ENCODE data around the gene ZNF358. TPM values are rescaled to one million over a fixed set of nuclear protein-coding genes. Genes with fewer than 3 reads are reported as not detected.
A peak's percentile ranks its signal among the peaks of the same experiment; 100 is the strongest.

The ZNF358 gene
- total and polyA plus RNA-seq, 2 of the 13 experiments (the other 11 are each of a cell fraction or from before 2014, with no cell fraction given), result 9.1 to 37.0 TPM

DNA sequence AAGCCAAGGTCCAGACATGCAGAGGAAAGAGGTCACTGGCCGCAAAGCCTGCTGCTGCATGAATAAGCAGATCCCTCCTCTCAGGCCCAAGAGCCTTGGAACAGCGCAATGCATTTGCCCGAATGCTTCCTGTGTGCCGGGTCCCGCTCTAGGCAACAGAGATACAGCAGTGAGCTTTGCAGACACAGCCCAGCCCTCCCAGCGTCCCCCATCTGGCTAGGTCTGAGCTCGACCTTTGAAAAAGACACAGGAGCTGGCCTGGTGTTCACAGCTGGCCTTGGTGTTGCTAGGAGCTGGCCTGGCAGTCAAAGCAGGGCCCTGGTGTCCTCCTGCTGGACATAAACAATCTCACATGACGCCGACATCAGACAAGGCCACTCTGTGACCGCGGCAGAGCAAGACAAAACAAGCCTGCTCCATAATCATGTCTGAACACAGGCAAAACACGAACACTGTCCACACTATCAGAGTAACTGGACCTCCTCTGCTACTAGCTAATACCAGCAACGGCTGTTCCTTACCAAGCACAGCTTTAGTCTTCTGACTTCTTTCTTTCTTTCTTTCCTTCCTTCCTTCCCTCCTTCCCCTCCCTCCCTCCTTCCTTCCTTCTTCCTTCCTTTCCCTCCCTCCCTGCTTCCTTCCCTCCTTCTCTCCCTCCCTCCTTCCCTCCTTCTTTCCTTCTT is 21.3 kb upstream of the ZNF358 start (continued):
- TF ChIP-seq, protein P1, sequence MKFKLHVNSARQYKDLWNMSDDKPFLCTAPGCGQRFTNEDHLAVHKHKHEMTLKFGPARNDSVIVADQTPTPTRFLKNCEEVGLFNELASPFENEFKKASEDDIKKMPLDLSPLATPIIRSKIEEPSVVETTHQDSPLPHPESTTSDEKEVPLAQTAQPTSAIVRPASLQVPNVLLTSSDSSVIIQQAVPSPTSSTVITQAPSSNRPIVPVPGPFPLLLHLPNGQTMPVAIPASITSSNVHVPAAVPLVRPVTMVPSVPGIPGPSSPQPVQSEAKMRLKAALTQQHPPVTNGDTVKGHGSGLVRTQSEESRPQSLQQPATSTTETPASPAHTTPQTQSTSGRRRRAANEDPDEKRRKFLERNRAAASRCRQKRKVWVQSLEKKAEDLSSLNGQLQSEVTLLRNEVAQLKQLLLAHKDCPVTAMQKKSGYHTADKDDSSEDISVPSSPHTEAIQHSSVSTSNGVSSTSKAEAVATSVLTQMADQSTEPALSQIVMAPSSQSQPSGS (CRISPR knock-in tag; IDR thresholded peaks at IDR 0.05), result 0 out of 2 replicates have a peak, but pooled peaks have one; percentile 18
- TF ChIP-seq, protein P2, sequence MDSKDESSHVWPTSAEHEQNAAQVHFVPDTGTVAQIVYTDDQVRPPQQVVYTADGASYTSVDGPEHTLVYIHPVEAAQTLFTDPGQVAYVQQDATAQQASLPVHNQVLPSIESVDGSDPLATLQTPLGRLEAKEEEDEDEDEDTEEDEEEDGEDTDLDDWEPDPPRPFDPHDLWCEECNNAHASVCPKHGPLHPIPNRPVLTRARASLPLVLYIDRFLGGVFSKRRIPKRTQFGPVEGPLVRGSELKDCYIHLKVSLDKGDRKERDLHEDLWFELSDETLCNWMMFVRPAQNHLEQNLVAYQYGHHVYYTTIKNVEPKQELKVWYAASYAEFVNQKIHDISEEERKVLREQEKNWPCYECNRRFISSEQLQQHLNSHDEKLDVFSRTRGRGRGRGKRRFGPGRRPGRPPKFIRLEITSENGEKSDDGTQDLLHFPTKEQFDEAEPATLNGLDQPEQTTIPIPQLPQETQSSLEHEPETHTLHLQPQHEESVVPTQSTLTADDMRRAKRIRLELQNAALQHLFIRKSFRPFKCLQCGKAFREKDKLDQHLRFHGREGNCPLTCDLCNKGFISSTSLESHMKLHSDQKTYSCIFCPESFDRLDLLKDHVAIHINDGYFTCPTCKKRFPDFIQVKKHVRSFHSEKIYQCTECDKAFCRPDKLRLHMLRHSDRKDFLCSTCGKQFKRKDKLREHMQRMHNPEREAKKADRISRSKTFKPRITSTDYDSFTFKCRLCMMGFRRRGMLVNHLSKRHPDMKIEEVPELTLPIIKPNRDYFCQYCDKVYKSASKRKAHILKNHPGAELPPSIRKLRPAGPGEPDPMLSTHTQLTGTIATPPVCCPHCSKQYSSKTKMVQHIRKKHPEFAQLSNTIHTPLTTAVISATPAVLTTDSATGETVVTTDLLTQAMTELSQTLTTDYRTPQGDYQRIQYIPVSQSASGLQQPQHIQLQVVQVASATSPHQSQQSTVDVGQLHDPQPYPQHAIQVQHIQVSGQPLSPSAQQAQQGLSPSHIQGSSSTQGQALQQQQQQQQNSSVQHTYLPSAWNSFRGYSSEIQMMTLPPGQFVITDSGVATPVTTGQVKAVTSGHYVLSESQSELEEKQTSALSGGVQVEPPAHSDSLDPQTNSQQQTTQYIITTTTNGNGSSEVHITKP (CRISPR knock-in tag; IDR thresholded peaks at IDR 0.05; ENCODE audit: low read depth), result no peak
- TF ChIP-seq ZZZ3 (CRISPR knock-in tag; IDR thresholded peaks at IDR 0.05; ENCODE audit: borderline replicate concordance), result peak; percentile 51; the same call in 1 of the 2 replicates
- 0 out of 2 replicates have a peak, but pooled peaks have one; percentile 48 for TF ChIP-seq ZNF317 (CRISPR knock-in tag; IDR thresholded peaks at IDR 0.05)
- TF ChIP-seq ZNF17 (CRISPR knock-in tag; IDR thresholded peaks at IDR 0.05), result no peak
- TF ChIP-seq, protein P3, sequence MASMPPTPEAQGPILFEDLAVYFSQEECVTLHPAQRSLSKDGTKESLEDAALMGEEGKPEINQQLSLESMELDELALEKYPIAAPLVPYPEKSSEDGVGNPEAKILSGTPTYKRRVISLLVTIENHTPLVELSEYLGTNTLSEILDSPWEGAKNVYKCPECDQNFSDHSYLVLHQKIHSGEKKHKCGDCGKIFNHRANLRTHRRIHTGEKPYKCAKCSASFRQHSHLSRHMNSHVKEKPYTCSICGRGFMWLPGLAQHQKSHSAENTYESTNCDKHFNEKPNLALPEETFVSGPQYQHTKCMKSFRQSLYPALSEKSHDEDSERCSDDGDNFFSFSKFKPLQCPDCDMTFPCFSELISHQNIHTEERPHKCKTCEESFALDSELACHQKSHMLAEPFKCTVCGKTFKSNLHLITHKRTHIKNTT (CRISPR knock-in tag; IDR thresholded peaks at IDR 0.05), result no peak
- TF ChIP-seq, protein P4, sequence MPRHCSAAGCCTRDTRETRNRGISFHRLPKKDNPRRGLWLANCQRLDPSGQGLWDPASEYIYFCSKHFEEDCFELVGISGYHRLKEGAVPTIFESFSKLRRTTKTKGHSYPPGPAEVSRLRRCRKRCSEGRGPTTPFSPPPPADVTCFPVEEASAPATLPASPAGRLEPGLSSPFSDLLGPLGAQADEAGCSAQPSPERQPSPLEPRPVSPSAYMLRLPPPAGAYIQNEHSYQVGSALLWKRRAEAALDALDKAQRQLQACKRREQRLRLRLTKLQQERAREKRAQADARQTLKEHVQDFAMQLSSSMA (CRISPR knock-in tag; IDR thresholded peaks at IDR 0.05), result 0 out of 2 replicates have a peak, but pooled peaks have one; percentile 45
- TF ChIP-seq, protein P5, sequence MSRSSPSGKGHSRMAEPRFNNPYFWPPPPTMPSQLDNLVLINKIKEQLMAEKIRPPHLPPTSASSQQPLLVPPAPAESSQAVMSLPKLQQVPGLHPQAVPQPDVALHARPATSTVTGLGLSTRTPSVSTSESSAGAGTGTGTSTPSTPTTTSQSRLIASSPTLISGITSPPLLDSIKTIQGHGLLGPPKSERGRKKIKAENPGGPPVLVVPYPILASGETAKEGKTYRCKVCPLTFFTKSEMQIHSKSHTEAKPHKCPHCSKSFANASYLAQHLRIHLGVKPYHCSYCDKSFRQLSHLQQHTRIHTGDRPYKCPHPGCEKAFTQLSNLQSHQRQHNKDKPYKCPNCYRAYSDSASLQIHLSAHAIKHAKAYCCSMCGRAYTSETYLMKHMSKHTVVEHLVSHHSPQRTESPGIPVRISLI (CRISPR knock-in tag; IDR thresholded peaks at IDR 0.05; ENCODE audit: borderline replicate concordance), result peak; percentile 80; the same call in 1 of the 2 replicates
- no peak for TF ChIP-seq TCF7 (IDR thresholded peaks at IDR 0.05; ENCODE audit: low read depth)
- TF ChIP-seq IKZF1 (IDR thresholded peaks at IDR 0.05), result no peak
- no peak for TF ChIP-seq ZNF354B (CRISPR knock-in tag; IDR thresholded peaks at IDR 0.05)
- peak; percentile 23; the same call in 1 of the 2 replicates for TF ChIP-seq GFI1 (CRISPR knock-in tag; IDR thresholded peaks at IDR 0.05; ENCODE audit: borderline replicate concordance)
- no peak for TF ChIP-seq ZNF274 (CRISPR knock-in tag; IDR thresholded peaks at IDR 0.05)
- TF ChIP-seq, protein P6, sequence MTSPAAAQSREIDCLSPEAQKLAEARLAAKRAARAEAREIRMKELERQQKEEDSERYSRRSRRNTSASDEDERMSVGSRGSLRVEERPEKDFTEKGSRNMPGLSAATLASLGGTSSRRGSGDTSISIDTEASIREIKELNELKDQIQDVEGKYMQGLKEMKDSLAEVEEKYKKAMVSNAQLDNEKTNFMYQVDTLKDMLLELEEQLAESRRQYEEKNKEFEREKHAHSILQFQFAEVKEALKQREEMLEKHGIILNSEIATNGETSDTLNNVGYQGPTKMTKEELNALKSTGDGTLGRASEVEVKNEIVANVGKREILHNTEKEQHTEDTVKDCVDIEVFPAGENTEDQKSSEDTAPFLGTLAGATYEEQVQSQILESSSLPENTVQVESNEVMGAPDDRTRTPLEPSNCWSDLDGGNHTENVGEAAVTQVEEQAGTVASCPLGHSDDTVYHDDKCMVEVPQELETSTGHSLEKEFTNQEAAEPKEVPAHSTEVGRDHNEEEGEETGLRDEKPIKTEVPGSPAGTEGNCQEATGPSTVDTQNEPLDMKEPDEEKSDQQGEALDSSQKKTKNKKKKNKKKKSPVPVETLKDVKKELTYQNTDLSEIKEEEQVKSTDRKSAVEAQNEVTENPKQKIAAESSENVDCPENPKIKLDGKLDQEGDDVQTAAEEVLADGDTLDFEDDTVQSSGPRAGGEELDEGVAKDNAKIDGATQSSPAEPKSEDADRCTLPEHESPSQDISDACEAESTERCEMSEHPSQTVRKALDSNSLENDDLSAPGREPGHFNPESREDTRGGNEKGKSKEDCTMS (CRISPR knock-in tag; conservative IDR thresholded peaks at IDR 0.05), result no peak
- peak; percentile 38; the same call in 1 of the 2 replicates for TF ChIP-seq HNF4A (CRISPR knock-in tag; IDR thresholded peaks at IDR 0.05)
- TF ChIP-seq ELF3 (CRISPR knock-in tag; IDR thresholded peaks at IDR 0.05), result peak; percentile 48; the same call in 1 of the 2 replicates

Measured in HepG2 (cell line).